GM10266 (cell line): ENCODE results near the gene CHCHD6.

Source experiments
- DNase-seq: peaks from one replicate; pipeline ENCODE4 v3.0.0; 2012; ENCODE audit errors: extremely low spot score
- CTCF ChIP-seq: IDR thresholded peaks from 2 replicates; pipeline ENCODE4 v1.5.1; 2012; ENCODE audit warnings: mild to moderate bottlenecking, low read depth; ENCODE audit not compliant: control insufficient read depth, insufficient read depth; ENCODE audit errors: missing control alignments

CHCHD6 gene

DNA sequence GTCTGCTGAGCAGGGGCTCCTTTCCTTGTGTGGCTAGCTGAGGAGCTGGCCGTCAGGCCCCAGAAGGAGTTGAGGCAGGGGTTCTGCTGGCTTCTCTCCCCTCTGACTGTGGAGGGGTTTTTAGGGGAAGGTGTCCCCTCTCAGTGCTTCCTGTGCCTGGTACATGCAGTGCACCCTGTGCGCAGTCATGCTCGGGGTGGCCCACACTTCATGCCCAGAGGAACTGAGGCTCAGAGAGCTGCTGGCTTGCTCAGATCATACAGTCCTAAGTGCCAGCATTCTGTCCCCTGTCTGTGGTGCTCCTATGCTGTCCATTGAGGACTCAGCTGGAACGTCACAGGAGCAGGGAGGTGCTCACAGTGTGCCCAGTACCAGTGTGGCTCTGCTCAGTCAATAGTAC, 211.0 kb downstream of the CHCHD6 start:
- no peak for DNase-seq
- TF ChIP-seq CTCF, result no peak

- DNase-seq, result no peak
- no peak for TF ChIP-seq CTCF
These were observed 212.5 kb downstream of the CHCHD6 start for GRCh38 chr3:126916546-126916945.

DNA sequence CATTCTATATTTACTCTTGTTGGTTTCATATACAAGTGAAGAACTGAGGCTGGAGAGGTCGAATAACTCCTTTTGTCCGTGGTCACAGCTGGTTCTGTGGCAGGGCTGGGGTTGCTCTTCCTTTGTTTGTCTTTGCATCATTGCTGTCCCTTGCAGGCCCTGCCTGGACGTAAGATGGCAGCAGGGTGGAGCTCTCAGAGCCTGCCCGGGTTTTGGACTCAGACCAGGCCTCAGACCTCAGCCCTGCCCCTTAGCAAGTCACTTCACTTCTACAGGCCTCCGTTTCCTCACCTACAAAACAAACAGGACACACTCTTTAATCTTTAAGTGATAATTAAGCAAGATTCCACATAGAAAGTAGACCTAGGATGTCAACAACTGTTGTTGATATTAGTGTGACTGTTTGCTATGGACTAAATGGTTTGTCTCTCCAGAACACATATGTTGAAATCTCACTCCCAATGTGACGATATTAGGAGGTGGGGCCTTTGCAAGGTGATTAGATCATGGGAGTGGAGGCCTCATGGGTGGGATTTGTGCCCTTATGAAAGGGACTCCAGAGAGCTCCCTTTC, 213.3 kb downstream of the CHCHD6 start:
- DNase-seq, result no peak
- TF ChIP-seq CTCF, result no peak

GRCh38 chr3:126918355-126918821, 214.3 kb downstream of the CHCHD6 start:
- DNase-seq, result no peak
- no peak for TF ChIP-seq CTCF

GRCh38 chr3:126921085-126921824, 217.2 kb downstream of the CHCHD6 start:
- DNase-seq, result no peak
- no peak for TF ChIP-seq CTCF

GRCh38 chr3:126922466-126922865, 218.4 kb downstream of the CHCHD6 start:
- TF ChIP-seq CTCF, result no peak
- DNase-seq, result no peak

DNA sequence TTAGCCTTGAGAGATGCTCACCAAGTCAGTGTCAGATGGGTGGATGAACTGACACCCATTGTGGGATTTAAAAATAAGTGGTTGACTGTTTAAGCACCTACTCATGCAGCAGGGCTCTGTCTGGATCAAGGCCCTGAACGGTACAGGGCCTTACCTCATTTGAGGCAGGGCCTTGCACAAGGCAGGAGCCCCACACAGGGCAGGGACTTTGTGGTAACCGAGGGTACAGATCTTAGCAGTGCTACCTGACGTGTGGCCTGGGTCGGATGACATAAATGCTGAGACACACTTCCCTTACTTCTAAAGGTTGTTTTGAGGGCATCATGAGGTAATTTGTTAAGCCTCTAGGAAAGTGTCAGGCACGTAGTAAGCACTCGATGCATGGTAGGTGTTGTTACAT, 219.4 kb downstream of the CHCHD6 start:
- no peak for TF ChIP-seq CTCF
- DNase-seq, result no peak
